GM11168 (cell line): Measurements from ENCODE around the gene KCNH3.

ENCODE experiments used
- in situ Hi-C: fragments of 300-500 bp; cut with MboI; formaldehyde crosslinking; loops from one replicate; pipeline ENCODE4 v1.12.0; 2022; ENCODE audit warnings: low sequenced_read_pairs; ENCODE audit not compliant: unreplicated experiment

The KCNH3 gene, protein sequence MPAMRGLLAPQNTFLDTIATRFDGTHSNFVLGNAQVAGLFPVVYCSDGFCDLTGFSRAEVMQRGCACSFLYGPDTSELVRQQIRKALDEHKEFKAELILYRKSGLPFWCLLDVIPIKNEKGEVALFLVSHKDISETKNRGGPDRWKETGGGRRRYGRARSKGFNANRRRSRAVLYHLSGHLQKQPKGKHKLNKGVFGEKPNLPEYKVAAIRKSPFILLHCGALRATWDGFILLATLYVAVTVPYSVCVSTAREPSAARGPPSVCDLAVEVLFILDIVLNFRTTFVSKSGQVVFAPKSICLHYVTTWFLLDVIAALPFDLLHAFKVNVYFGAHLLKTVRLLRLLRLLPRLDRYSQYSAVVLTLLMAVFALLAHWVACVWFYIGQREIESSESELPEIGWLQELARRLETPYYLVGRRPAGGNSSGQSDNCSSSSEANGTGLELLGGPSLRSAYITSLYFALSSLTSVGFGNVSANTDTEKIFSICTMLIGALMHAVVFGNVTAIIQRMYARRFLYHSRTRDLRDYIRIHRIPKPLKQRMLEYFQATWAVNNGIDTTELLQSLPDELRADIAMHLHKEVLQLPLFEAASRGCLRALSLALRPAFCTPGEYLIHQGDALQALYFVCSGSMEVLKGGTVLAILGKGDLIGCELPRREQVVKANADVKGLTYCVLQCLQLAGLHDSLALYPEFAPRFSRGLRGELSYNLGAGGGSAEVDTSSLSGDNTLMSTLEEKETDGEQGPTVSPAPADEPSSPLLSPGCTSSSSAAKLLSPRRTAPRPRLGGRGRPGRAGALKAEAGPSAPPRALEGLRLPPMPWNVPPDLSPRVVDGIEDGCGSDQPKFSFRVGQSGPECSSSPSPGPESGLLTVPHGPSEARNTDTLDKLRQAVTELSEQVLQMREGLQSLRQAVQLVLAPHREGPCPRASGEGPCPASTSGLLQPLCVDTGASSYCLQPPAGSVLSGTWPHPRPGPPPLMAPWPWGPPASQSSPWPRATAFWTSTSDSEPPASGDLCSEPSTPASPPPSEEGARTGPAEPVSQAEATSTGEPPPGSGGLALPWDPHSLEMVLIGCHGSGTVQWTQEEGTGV

GRCh38 chr12:49538510-49539403 is at the start of gene KCNH3:
KCNH3 (plus strand) TSS chr12:49539030; CDS start chr12:49539417, 387 bp downstream.
- in situ Hi-C loops, result no loop called here

DNA sequence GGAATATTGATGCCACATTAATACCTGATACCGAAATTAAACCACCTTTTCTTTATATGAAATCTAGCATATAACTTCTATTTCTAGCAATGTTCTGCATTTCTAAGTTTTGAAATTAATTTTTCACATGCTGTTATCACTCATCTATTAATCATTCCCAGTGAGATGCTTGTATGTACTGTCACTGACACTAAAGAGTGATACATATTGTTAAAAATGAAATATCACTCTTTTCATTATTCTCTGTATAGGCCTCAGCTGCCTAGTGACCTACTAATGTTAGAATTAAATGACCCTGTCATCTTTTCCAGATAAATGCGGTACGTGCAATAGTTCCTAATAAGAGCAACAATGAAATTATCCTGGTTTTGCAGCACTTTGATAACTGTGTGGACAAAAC is 49.7 kb upstream of the KCNH3 start:
- in situ Hi-C loops, result no loop called here

DNA sequence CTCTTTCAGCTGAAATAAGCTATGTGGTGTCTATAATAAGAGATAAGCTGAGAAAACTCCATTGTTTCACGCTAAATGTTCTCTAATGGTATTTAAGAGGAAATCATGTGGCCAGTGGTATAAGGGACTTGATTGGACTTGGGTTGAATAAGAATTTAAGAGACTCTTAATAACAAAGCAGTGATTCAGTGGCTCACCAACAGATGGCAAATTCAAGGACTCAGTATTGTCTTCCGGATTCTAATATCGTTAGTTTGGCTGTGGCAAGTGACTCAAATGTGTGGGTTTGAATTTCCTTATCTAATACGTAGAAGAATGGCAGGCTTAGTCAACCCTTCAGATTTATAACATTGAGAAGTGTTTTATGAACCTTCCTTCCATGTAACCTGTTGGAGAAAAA is 49.1 kb upstream of the KCNH3 start:
- in situ Hi-C loops, result no loop called here

GRCh38 chr12:49491823-49492222 is 47.0 kb upstream of the KCNH3 start:
- in situ Hi-C loops, result no loop called here

DNA sequence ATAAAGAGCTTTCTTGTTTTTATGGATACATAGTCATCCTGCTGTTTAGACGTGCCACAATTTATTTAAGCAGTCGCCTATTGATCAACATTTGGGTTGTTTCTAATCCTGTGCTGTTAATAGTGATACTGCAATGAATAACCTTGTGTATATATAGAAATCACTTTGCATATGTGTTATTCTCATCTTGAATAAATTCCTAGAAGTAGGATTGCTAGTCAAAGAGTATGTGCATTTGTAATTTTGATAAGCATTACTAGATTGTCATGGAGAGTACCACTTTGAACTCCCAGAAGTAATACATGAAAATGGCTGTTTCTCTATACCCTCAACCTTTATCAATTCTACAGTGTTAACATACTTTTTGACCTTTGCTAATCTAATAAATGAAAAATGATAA is 44.9 kb upstream of the KCNH3 start:
- in situ Hi-C loops, result no loop called here

DNA sequence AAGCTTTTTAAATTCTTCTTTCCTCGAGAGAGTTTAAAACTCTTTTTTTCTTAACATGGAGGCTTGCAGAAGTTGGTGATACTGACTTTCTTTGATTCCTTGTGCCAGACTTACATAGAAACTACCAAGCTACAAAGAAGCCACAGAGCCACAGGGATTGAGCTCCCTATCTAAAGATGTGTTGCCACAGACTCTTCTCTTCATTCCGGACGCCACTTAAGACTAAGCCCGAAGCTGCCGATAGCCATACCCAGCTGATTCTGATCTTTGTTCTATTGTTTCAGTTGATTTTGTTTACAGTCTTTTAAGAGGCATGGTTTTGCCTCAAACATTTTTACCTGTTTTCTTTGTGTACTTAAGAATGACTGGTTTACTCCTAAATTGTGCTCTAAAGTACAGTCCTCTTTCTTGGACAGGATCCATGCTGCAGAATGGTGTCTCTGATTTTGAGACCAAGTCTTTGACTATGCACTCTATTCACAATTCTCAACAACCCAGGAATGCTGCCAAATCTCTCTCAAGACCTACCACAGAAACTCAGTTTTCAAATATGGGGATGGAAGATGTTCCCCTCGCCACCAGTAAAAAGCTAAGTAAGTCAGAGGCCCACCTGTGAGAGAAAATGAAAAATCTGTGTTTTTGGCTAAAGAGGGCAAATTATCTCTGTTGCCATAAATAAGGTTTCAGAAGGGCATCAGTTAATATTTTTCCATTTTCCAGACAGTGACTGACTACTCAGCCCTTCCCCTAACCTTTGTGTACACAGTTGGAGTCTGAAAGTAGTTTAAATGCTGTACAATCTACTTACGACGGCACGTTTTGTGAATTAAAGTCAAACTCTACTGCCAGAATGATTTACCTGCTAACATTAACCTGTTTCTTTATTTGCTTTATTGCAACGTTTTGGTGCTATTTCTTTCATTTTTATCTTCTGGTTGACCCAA is 42.1 kb upstream of the KCNH3 start:
- in situ Hi-C loops, result no loop called here

DNA sequence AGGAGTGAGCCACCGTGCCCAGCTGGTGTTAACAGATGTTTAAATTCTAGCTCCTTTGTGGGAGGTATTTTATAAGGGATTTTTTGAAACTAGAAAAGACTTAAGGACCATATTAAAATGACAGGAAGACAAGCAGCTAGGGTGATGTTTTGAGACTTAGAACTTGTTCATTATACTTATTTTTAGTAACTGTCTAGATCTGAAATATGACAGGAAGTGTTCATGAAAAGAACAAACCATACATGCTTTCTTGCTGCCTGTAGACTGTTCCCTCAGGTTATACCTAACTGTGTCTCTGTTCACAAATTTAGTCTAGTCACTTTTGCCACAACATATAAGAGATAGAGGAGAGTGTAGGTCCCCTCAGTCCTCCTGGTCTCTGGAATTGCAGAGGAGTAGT is 36.9 kb upstream of the KCNH3 start:
- in situ Hi-C loops, result loop anchor here (10.0 kb wide), 1 partner anchor 137 kb away; the partner anchor contains the start of gene SPATS2

GRCh38 chr12:49502590-49502989 is 36.2 kb upstream of the KCNH3 start:
- in situ Hi-C loops, result loop anchor here (10.0 kb wide), 1 partner anchor 138 kb away; the partner anchor contains the start of gene SPATS2

- in situ Hi-C loops, result loop anchor here (10.0 kb wide), 1 partner anchor 139 kb away; the partner anchor contains the start of gene SPATS2
Observed at GRCh38 chr12:49503674-49504180, 35.1 kb upstream of the KCNH3 start.

GRCh38 chr12:49505672-49506071 is 33.2 kb upstream of the KCNH3 start:
- in situ Hi-C loops, result loop anchor here (10.0 kb wide), 1 partner anchor 141 kb away; the partner anchor contains the start of gene SPATS2

DNA sequence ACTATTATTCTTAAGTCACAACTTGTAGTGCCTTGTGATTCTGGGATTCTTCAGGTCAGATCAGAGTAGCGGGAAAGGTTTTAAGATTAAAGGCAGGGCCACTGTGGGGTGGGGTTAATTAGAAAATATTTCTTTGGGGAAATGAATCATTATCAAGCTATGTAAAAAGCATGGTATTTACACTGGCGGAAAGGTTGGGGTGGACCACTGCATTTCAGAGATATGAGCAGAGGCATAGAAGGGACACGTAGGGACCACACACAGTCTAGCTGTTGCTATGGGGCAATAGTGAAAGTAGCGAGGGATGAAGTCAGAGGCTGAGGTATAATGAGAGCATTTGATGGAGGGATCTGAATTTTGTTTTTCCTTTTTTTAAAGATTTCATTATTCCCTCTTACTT is 31.7 kb upstream of the KCNH3 start:
- in situ Hi-C loops, result loop anchor here (10.0 kb wide), 1 partner anchor 142 kb away; the partner anchor contains the start of gene SPATS2

- in situ Hi-C loops, result loop anchor here (10.0 kb wide), 1 partner anchor 145 kb away; the partner anchor contains the start of gene SPATS2
Observed at GRCh38 chr12:49509681-49510080, 29.1 kb upstream of the KCNH3 start.

- in situ Hi-C loops, result no loop called here
Observed at GRCh38 chr12:49511410-49511809, 27.4 kb upstream of the KCNH3 start.

DNA sequence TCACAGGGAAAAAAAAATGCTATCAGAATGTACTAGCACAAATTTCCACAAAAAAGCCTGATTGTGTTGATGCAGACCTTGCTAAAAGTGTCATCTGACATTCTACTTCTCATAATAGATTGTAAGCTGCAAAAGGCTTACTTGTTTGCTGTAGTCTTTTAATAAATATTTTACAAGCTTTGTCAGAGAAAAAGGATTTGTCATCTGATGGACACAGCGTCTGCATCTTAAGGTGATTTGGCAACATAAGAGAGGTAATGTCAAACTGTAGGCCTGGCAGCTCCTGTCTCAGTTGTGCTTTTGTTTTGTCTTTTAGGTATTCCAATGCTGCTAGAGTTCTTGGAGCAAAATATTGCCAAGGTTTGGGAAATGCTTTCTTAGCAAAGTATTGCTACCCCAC is 26.3 kb upstream of the KCNH3 start:
- in situ Hi-C loops, result no loop called here

GRCh38 chr12:49515266-49515665 is 23.6 kb upstream of the KCNH3 start:
- in situ Hi-C loops, result no loop called here

DNA sequence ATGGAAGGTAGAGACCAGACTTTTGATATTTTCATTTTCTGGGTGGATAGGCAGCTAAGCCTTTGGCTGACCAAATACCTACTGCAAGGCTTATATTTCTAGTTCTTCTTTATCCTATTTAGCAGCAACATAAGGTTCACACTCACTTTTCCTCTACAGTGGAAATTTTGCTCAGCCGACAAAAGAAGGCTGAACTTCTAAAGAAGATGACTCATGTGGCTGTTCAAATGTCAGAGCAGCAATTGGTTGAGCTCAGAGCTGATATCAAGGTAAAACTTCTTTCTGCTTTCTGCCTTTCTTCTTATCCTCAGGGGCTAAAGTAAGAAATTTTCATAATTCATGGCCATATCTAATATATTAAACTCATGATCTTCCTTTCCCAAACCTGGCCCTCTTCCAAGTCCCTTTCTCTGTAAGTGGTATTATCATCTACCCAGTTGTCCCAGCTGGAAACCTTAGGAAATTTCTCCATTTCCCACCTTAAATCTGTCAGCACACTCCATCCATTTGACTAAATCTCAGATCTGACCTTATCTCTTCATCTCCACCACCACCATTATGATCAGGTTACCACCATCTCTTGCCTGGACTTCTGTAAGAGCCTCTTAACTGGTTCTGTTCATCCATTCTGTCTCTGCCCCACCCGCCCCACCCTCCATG is 19.8 kb upstream of the KCNH3 start:
- in situ Hi-C loops, result no loop called here

DNA sequence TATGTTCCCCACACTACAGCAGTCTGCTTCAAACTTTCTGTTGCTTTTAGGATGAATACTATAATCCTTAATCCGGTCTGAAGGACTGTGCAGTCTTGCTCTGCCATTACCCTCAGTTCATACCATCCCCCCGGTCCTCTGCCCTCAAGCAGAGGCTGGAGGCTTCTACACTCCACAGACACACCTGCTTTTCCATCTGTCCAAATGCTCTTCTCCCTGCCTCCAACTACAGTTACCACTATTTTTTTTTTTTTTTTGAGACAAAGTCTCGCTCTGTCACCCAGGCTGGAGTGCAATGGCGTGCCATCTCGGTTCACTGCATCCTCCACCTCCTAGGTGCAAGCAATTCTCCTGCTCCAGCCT is 19.3 kb upstream of the KCNH3 start:
- in situ Hi-C loops, result no loop called here

- in situ Hi-C loops, result no loop called here
Observed at GRCh38 chr12:49521389-49521788, 17.4 kb upstream of the KCNH3 start.
